Activated B cell treated with CpG ODN at 0.5 μM for 24 hours (primary cell): ENCODE measurements around the gene CTBP2. TPM values are rescaled to one million over a fixed set of nuclear protein-coding genes. Genes with fewer than 3 reads are reported as not detected.

ENCODE experiments used
- ATAC-seq: fragments of 200-7000 bp; cut with Tn5 transposase; one replicate; pipeline ENCODE4 v1.10.0; 2021; ENCODE audit warnings: low read depth, mild to moderate bottlenecking, moderate library complexity
- CTCF ChIA-PET: fragments of 350-600 bp; sonication (Branson Sonifier 250); formaldehyde crosslinking; loops from one replicate; lab custom pipeline; 2021; ENCODE audit warnings: antibody characterized with exemption; lab: Charles Lee
- POLR2A ChIA-PET: fragments of 350-600 bp; sonication (Branson Sonifier 250); formaldehyde crosslinking; loops from one replicate; lab custom pipeline; 2021; ENCODE audit warnings: antibody characterized with exemption; lab: Charles Lee
- DNase-seq: peaks from one replicate; pipeline ENCODE4 v3.0.0; 2022
- H3K27ac Mint-ChIP-seq: one replicate; pipeline ENCODE4 v1.8.0; 2020; ENCODE audit warnings: mixed read lengths
- H3K27me3 Mint-ChIP-seq: one replicate; pipeline ENCODE4 v1.8.0; 2021; ENCODE audit warnings: mixed read lengths
- H3K36me3 Mint-ChIP-seq: one replicate; pipeline ENCODE4 v1.8.0; 2021; ENCODE audit warnings: low read depth, mixed read lengths
- H3K4me1 Mint-ChIP-seq: one replicate; pipeline ENCODE4 v1.8.0; 2021; ENCODE audit warnings: mixed read lengths
- H3K4me3 Mint-ChIP-seq: one replicate; pipeline ENCODE4 v1.8.0; 2020; ENCODE audit warnings: mild to moderate bottlenecking, mixed read lengths
- H3K9me3 Mint-ChIP-seq: one replicate; pipeline ENCODE4 v1.8.0; 2020; ENCODE audit warnings: mixed read lengths
- intact Hi-C: fragments of 100-400 bp; cut with micrococcal nuclease; formaldehyde crosslinking; loops from one replicate; pipeline ENCODE4 v1.15.1; 2024
- total RNA-seq: library from RNA; stranded (reverse); gene quantifications from 2 replicates; pipeline ENCODE4 v1.2.3, GENCODE V29; 2022
- TF ChIP-seq, protein P1 (sequence below): fragments of 200-600 bp; IDR thresholded peaks from one replicate; pipeline ENCODE4 v1.8.0; 2022; ENCODE audit warnings: antibody characterized with exemption, mild to moderate bottlenecking

The CTBP2 gene
- total RNA-seq, 1 donor from 2014 or later = 0.42 TPM

DNA sequence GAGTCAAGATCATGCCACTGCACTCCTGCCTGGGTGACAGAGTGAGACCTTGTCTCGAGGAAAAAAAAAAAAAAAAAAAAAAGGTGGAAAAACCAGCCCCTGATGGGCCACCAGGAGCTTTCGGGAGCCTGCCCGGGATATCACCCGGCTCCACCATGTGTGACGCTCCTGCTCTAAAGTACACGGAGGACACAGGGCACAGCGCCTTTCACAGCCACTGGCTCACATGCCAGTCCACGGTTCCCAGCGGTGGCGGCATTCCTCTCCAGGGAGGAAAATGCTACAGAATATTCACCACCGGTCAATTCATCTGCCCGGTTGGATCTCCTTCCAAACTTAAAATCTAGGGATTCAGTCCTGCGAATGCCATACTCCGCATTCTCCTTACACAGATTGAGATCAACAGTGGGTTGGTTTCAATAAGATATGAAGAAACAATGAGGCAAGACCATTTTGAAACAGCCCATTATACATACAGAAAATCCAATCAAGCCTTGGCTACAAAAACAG is 81.2 kb downstream of the CTBP2 start:
- peaks cover 56% of the 10 kb centered on the region for H3K27me3 Mint-ChIP-seq

DNA sequence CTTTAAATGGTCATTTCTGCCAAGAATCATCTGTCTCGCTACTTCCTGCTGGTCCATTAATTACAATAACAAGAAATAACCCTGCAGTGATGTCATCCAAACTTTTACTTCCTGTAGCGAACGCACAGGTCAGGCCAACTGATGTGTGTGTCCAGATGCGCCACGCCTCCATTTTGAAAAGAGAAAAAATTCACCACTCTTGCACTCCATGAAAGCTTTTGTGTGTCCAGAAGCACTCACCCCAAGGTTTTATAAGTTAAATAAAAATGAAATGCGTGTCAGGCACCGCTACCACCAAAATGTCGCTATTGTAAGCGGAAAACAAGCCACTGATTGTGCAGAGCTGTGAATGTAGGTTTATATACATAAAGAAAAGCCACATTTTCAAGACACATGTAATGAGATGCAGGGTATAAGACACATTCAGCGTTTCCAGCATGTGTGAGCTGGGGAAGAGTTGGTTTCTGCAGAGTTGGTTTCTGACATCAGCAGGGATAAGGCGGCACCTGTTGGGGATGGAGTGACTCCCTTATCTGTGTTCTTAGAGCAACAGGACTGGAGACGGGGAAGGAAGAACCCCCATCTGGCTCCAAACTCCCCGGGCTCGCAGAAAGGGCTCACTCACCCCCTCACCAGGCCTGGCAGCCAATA is 83.3 kb downstream of the CTBP2 start:
- H3K9me3 Mint-ChIP-seq = no peaks in the 10 kb centered on the region
- CTCF ChIA-PET = no interaction called here
- no peak overlapping the region for H3K4me3 Mint-ChIP-seq
- intact Hi-C loops = no loop called here
- H3K27me3 Mint-ChIP-seq = peaks cover 55% of the 10 kb centered on the region
- DNase-seq (no peak), ATAC-seq (no peak)
- H3K27ac Mint-ChIP-seq = no peak overlapping the region
- TF ChIP-seq, protein P1, sequence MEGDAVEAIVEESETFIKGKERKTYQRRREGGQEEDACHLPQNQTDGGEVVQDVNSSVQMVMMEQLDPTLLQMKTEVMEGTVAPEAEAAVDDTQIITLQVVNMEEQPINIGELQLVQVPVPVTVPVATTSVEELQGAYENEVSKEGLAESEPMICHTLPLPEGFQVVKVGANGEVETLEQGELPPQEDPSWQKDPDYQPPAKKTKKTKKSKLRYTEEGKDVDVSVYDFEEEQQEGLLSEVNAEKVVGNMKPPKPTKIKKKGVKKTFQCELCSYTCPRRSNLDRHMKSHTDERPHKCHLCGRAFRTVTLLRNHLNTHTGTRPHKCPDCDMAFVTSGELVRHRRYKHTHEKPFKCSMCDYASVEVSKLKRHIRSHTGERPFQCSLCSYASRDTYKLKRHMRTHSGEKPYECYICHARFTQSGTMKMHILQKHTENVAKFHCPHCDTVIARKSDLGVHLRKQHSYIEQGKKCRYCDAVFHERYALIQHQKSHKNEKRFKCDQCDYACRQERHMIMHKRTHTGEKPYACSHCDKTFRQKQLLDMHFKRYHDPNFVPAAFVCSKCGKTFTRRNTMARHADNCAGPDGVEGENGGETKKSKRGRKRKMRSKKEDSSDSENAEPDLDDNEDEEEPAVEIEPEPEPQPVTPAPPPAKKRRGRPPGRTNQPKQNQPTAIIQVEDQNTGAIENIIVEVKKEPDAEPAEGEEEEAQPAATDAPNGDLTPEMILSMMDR = no peak
- H3K4me1 Mint-ChIP-seq = no peaks in the 10 kb centered on the region
- POLR2A ChIA-PET = interaction anchor here (0.5 kb wide), 1 partner anchor 200 kb away, joined by 3 read pairs; no protein-coding TSS in a partner anchor
- H3K36me3 Mint-ChIP-seq = no peaks in the 10 kb centered on the region

More for the DNA sequence above, 81.2 kb downstream of the CTBP2 start:
- ChIA-PET CTCF (no interaction called here), POLR2A (no interaction called here)
- TF ChIP-seq, protein P1 = no peak
- Mint-ChIP-seq H3K36me3 (no peaks in the 10 kb centered on the region), H3K4me1 (no peaks in the 10 kb centered on the region), H3K4me3 (no peak overlapping the region), H3K9me3 (no peaks in the 10 kb centered on the region), H3K27ac (no peak overlapping the region)
- DNase-seq (no peak), ATAC-seq (no peak)
- intact Hi-C loops = no loop called here

DNA sequence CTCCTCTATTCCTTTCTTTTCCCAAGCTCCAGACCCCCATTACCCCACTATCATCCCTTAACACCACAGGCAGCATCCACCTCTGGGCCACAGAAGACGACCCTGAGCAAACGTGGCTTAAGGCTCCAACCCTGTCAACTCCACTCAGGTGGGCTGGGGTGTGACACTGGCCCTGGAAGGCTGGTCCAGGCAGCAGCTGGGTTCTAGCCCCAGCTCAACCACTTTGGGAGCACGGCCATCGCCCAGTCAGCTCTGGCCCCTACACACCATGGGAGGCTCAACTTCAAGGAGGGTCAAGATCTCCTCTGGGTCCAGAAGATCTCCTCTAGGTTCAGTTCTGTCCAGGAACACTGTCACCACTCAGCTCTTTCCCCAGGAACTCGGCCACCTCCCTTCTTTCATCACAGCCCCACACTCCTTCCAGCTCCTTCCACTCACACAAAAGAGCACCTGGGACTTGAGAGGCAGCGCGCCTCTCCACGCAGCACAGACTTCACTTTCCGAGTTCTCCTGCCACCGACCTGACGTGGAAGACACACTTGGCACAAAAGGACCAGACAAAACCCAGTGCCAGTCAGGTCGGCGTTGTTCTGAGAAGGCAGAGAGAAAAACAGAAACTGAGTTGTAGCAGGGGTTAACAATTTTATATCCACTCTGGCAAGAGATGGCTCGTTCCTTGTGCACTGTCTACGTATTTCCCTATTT is 84.1 kb downstream of the CTBP2 start:
- DNase-seq (no peak), ATAC-seq (no peak)
- no peaks in the 10 kb centered on the region for H3K4me1 Mint-ChIP-seq
- ChIA-PET POLR2A (no interaction called here), CTCF (interaction anchor here (1.1 kb wide), 1 partner anchor 29 kb away, joined by 3 read pairs; no protein-coding TSS in a partner anchor)
- TF ChIP-seq, protein P1 = no peak
- no peak overlapping the region for H3K27ac Mint-ChIP-seq
- no peak overlapping the region for H3K4me3 Mint-ChIP-seq
- H3K36me3 Mint-ChIP-seq = no peaks in the 10 kb centered on the region
- H3K9me3 Mint-ChIP-seq = no peaks in the 10 kb centered on the region
- peaks cover 56% of the 10 kb centered on the region for H3K27me3 Mint-ChIP-seq
- intact Hi-C loops = no loop called here

DNA sequence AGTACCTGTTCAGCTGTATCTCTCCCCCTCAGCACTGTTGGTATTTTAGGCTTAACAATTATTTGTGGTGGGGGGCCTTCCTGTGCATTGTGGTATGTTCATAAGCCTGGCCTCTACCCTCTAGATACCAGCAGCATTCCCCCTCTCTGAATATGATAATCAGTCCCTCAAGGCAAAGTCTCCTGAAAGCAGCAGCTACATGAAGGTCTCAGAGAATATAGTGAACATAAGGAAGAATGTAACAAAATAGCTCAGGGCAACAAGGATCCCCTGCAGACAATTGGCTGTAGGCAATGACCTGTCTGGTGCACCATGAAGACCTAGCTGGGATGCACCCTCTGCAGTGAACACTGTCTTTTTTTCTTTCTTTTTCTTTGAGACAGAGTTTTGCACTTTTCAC is 86.4 kb downstream of the CTBP2 start:
- ChIA-PET CTCF (no interaction called here), POLR2A (no interaction called here)
- Mint-ChIP-seq H3K4me3 (no peak overlapping the region), H3K4me1 (no peaks in the 10 kb centered on the region), H3K9me3 (no peaks in the 10 kb centered on the region), H3K27ac (no peak overlapping the region), H3K27me3 (peaks cover 56% of the 10 kb centered on the region), H3K36me3 (no peaks in the 10 kb centered on the region)
- TF ChIP-seq, protein P1 = no peak
- intact Hi-C loops = no loop called here
- DNase-seq = no peak
- no peak for ATAC-seq

DNA sequence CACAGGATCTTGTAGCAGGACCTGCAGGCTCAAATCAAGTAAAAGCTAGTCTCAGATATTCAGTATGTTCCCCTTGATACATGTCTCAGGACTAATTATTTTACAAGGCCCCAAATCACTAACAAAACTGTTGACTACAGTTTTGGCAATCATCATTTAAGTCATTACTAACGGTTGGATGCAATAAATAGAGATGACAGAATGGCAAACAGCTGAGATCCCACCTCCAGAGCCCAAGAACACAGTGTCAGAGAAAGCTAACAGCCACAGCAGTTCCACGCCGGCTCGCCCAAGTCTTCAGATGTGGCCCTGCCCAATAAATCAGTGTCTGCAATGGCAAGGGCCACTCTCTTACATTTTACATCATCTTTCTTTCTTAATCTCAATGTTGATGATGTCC is 87.6 kb downstream of the CTBP2 start:
- no peaks in the 10 kb centered on the region for H3K9me3 Mint-ChIP-seq
- DNase-seq (no peak), ATAC-seq (no peak)
- peaks cover 67% of the 10 kb centered on the region for H3K27me3 Mint-ChIP-seq
- CTCF ChIA-PET = no interaction called here
- no peak overlapping the region for H3K27ac Mint-ChIP-seq
- H3K36me3 Mint-ChIP-seq = no peaks in the 10 kb centered on the region
- no peak overlapping the region for H3K4me3 Mint-ChIP-seq
- no peaks in the 10 kb centered on the region for H3K4me1 Mint-ChIP-seq
- POLR2A ChIA-PET = no interaction called here
- intact Hi-C loops = no loop called here
- TF ChIP-seq, protein P1 = no peak
